H9 (cell line): ENCODE data around the gene RMRP. TPM values are rescaled to one million over a fixed set of nuclear protein-coding genes. Genes with fewer than 3 reads are reported as not detected.

Experiments used
- DNase-seq: peaks from one replicate; pipeline ENCODE4 v3.0.0-alpha.2; 2017
- H2AFZ ChIP-seq: one replicate; pipeline ENCODE4 v1.6.1; 2013; ENCODE audit warnings: mild to moderate bottlenecking, low read length, control low read depth, moderate library complexity
- H2AK5ac ChIP-seq: 2 replicates; pipeline ENCODE4 v1.6.1; 2013; ENCODE audit warnings: low read length, control low read depth, mixed read lengths; ENCODE audit not compliant: insufficient read length
- H2BK120ac ChIP-seq: one replicate; pipeline ENCODE4 v1.6.1; 2013; ENCODE audit warnings: low read depth, mild to moderate bottlenecking, low read length, control low read depth, inconsistent platforms; ENCODE audit not compliant: poor library complexity, severe bottlenecking
- H2BK12ac ChIP-seq: 2 replicates; pipeline ENCODE4 v1.6.1; 2013; ENCODE audit warnings: low read length, control low read depth, mixed read lengths, low read depth; ENCODE audit not compliant: insufficient read length
- H2BK15ac ChIP-seq: 2 replicates; pipeline ENCODE4 v1.6.1; 2013; ENCODE audit warnings: low read depth, low read length, control low read depth
- H2BK20ac ChIP-seq: one replicate; pipeline ENCODE4 v1.6.1; 2013; ENCODE audit warnings: low read depth, mild to moderate bottlenecking, low read length, control low read depth, inconsistent platforms; ENCODE audit not compliant: poor library complexity, severe bottlenecking
- H2BK5ac ChIP-seq: 2 replicates; pipeline ENCODE4 v1.6.1; 2013; ENCODE audit warnings: low read length, control low read depth, mixed read lengths; ENCODE audit not compliant: insufficient read length
- H3K14ac ChIP-seq: 2 replicates; pipeline ENCODE4 v1.6.1; 2013; ENCODE audit warnings: low read length, control low read depth; ENCODE audit not compliant: insufficient read depth
- H3K18ac ChIP-seq: 2 replicates; pipeline ENCODE4 v1.6.1; 2013; ENCODE audit warnings: low read depth, mild to moderate bottlenecking, mixed read lengths, low read length, control low read depth; ENCODE audit not compliant: insufficient read length
- H3K23ac ChIP-seq: 2 replicates; pipeline ENCODE4 v1.6.1; 2013; ENCODE audit warnings: low read length, control low read depth, mixed read lengths, low read depth; ENCODE audit not compliant: insufficient read length
- H3K23me2 ChIP-seq: 2 replicates; pipeline ENCODE4 v1.6.1; 2013; ENCODE audit warnings: low read depth, mild to moderate bottlenecking, mixed read lengths, low read length, control low read depth; ENCODE audit not compliant: insufficient read length, poor library complexity, severe bottlenecking
- H3K27ac ChIP-seq: 2 replicates; pipeline ENCODE4 v1.5.1; 2013; ENCODE audit warnings: low read length, control low read depth, mixed read lengths, low read depth; ENCODE audit not compliant: insufficient read length
- H3K27me3 ChIP-seq: 2 replicates; pipeline ENCODE4 v1.6.1; 2013; ENCODE audit warnings: low read length, control low read depth, inconsistent platforms; ENCODE audit not compliant: insufficient read depth
- H3K4ac ChIP-seq: 2 replicates; pipeline ENCODE4 v1.6.1; 2013; ENCODE audit warnings: low read depth, mild to moderate bottlenecking, control low read depth, inconsistent platforms, low read length, moderate library complexity
- H3K4me1 ChIP-seq: 2 replicates; pipeline ENCODE4 v1.6.1; 2013; ENCODE audit warnings: low read length, control low read depth, inconsistent platforms; ENCODE audit not compliant: insufficient read depth
- H3K4me2 ChIP-seq: 2 replicates; pipeline ENCODE4 v1.6.1; 2013; ENCODE audit warnings: low read length, control low read depth, mixed read lengths; ENCODE audit not compliant: insufficient read length, insufficient read depth
- H3K56ac ChIP-seq: 2 replicates; pipeline ENCODE4 v1.6.1; 2013; ENCODE audit warnings: low read depth, mild to moderate bottlenecking, mixed read lengths, low read length, control low read depth; ENCODE audit not compliant: insufficient read length
- H3K79me1 ChIP-seq: 2 replicates; pipeline ENCODE4 v1.6.1; 2013; ENCODE audit warnings: low read depth, mild to moderate bottlenecking, moderate library complexity, low read length, control low read depth, inconsistent platforms; ENCODE audit not compliant: insufficient read depth, poor library complexity, severe bottlenecking
- H3K79me2 ChIP-seq: 2 replicates; pipeline ENCODE4 v1.6.1; 2013; ENCODE audit warnings: low read length, control low read depth, inconsistent platforms; ENCODE audit not compliant: insufficient read depth
- H3K9ac ChIP-seq: 2 replicates; pipeline ENCODE4 v1.6.1; 2013; ENCODE audit warnings: low read length, control low read depth, mixed read lengths; ENCODE audit not compliant: insufficient read length; ENCODE audit errors: extremely low read depth
- H3K9me3 ChIP-seq: one replicate; pipeline ENCODE4 v1.6.1; 2013; ENCODE audit warnings: low read depth, low read length, inconsistent platforms; ENCODE audit not compliant: control insufficient read depth
- H3T11ph ChIP-seq: one replicate; pipeline ENCODE4 v1.6.1; 2013; ENCODE audit warnings: mild to moderate bottlenecking, low read length, control low read depth, inconsistent platforms
- H4K20me1 ChIP-seq: one replicate; pipeline ENCODE4 v1.6.1; 2013; ENCODE audit not compliant: control insufficient read depth, insufficient read length, insufficient read depth
- H4K5ac ChIP-seq: 2 replicates; pipeline ENCODE4 v1.6.1; 2013; ENCODE audit warnings: low read depth, mild to moderate bottlenecking, mixed read lengths, low read length, control low read depth; ENCODE audit not compliant: insufficient read length
- H4K8ac ChIP-seq: replicated peaks from 2 replicates; pipeline ENCODE4 v1.6.1; 2013; ENCODE audit warnings: low read length, control low read depth, mixed read lengths, low read depth; ENCODE audit not compliant: insufficient read length
- H4K91ac ChIP-seq: 2 replicates; pipeline ENCODE4 v1.6.1; 2013; ENCODE audit warnings: low read depth, mild to moderate bottlenecking, moderate library complexity, mixed read lengths, low read length, control low read depth; ENCODE audit not compliant: insufficient read length
- H3K27ac Mint-ChIP-seq, 3 experiments: 2 replicates in 2 of 3; 3 replicates in 1 of 3; pipeline ENCODE4 v1.8.0; 2020 to 2021; ENCODE audit warnings: mixed read lengths in 3 of 3, mild to moderate bottlenecking in 1 of 3, moderate library complexity in 1 of 3
- H3K27me3 Mint-ChIP-seq: 2 replicates; pipeline ENCODE4 v1.8.0; 2021; ENCODE audit warnings: low read depth, mild to moderate bottlenecking, moderate library complexity, mixed read lengths
- H3K36me3 Mint-ChIP-seq, 3 experiments: 2 replicates in 2 of 3; 3 replicates in 1 of 3; pipeline ENCODE4 v1.8.0; 2020 to 2021; ENCODE audit warnings: low read depth in 3 of 3, mixed read lengths in 3 of 3; ENCODE audit not compliant: insufficient read depth in 1 of 3
- H3K4me1 Mint-ChIP-seq, 2 experiments: 2 replicates each; pipeline ENCODE4 v1.8.0; 2020; ENCODE audit warnings: mixed read lengths in 2 of 2
- H3K4me3 Mint-ChIP-seq, 2 experiments: 2 replicates in 1 of 2; 3 replicates in 1 of 2; pipeline ENCODE4 v1.8.0; 2020 to 2021; ENCODE audit warnings: mild to moderate bottlenecking in 2 of 2, mixed read lengths in 2 of 2, moderate library complexity in 1 of 2
- H3K9me3 Mint-ChIP-seq, 2 experiments: 2 replicates in 1 of 2; 3 replicates in 1 of 2; pipeline ENCODE4 v1.8.0; 2020; ENCODE audit warnings: mild to moderate bottlenecking in 2 of 2, mixed read lengths in 2 of 2, moderate library complexity in 1 of 2
- WGBS: extraction: QIAGEN DNeasy Blood & Tissue Kit; methylation state at CpG from one replicate; pipeline ENCODE4 v1.1.7; 2013; ENCODE audit warnings: missing lambda C conversion rate, low lambda C conversion rate, mixed read lengths; ENCODE audit not compliant: insufficient read length; ENCODE audit errors: extremely low coverage; 5-methylcytosine and 5-hydroxymethylcytosine counted together
- total RNA-seq: library from RNA; stranded (reverse); gene quantifications from 2 replicates; pipeline ENCODE4 v1.2.1, GENCODE V29; 2021
- TF ChIP-seq, protein P1 (sequence below): fragments of 200-600 bp; sonication (generic); conservative IDR thresholded peaks from 3 replicates; pipeline ENCODE4 v1.8.0; 2021; ENCODE audit warnings: antibody characterized with exemption, mild to moderate bottlenecking

Gene RMRP
- total RNA-seq, 1 experiment from 2014 or later: 18,417 TPM

DNA sequence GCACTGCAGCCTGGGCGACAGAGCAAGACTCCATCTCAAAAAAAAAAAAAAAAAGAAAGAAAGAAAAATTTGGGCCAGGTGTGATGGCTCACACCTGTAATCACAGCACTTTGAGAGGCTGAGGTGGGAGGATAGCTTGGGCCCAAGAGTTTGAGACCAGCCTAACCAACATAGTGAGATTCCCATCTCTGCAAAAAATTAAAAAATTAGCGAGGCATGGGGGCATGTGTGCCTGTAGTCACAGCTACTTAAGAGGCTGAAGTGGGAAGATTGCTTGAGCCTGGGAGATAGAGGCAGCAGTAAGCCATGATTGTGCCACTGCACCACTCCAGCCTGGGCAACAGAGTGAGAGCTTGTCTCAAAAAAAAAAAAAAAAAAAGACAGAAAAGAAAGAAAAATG is 4.2 kb downstream of the RMRP start:
- peaks cover 3% of the 10 kb centered on the region; the same call in 1 of the 2 replicates for H3K4me1 ChIP-seq
- H3T11ph ChIP-seq: no peak overlapping the region
- no peak overlapping the region for H3K9ac ChIP-seq
- H2BK12ac ChIP-seq: no peak overlapping the region
- no peak overlapping the region for H3K56ac ChIP-seq
- TF ChIP-seq, protein P1, sequence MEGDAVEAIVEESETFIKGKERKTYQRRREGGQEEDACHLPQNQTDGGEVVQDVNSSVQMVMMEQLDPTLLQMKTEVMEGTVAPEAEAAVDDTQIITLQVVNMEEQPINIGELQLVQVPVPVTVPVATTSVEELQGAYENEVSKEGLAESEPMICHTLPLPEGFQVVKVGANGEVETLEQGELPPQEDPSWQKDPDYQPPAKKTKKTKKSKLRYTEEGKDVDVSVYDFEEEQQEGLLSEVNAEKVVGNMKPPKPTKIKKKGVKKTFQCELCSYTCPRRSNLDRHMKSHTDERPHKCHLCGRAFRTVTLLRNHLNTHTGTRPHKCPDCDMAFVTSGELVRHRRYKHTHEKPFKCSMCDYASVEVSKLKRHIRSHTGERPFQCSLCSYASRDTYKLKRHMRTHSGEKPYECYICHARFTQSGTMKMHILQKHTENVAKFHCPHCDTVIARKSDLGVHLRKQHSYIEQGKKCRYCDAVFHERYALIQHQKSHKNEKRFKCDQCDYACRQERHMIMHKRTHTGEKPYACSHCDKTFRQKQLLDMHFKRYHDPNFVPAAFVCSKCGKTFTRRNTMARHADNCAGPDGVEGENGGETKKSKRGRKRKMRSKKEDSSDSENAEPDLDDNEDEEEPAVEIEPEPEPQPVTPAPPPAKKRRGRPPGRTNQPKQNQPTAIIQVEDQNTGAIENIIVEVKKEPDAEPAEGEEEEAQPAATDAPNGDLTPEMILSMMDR: no peak
- H3K14ac ChIP-seq: no peak overlapping the region
- H3K23me2 ChIP-seq: peaks cover 7% of the 10 kb centered on the region
- H2AFZ ChIP-seq: no peak overlapping the region
- H3K36me3 Mint-ChIP-seq: peaks cover 0 to 2% (median 0%) of the 10 kb centered on the region in 3 experiments; a peak in 1 of 7 replicates
- H3K27me3 Mint-ChIP-seq: peaks cover 18% of the 10 kb centered on the region
- DNase-seq: no peak
- no peaks in the 10 kb centered on the region for H4K20me1 ChIP-seq
- no peak overlapping the region for H2AK5ac ChIP-seq
- H2BK120ac ChIP-seq: no peak overlapping the region
- no peaks in the 10 kb centered on the region for H3K79me2 ChIP-seq
- no peak overlapping the region for H4K5ac ChIP-seq
- H3K79me1 ChIP-seq: no peaks in the 10 kb centered on the region
- H3K4ac ChIP-seq: no peak overlapping the region
- H3K27ac Mint-ChIP-seq: no peak overlapping the region
- H2BK20ac ChIP-seq: no peak overlapping the region
- no CpG with 5 or more reads among the region's 2 CpGs for WGBS
- H4K8ac ChIP-seq: no peak overlapping the region
- H3K4me3 Mint-ChIP-seq: no peak overlapping the region
- H3K4me2 ChIP-seq: no peak overlapping the region
- peaks cover 2 to 3% of the 10 kb centered on the region in 2 experiments; a peak in 3 of 5 replicates for H3K9me3 Mint-ChIP-seq
- no peak overlapping the region for H3K27ac ChIP-seq
- H2BK5ac ChIP-seq: no peak overlapping the region
- H2BK15ac ChIP-seq: no peak overlapping the region
- H3K9me3 ChIP-seq: no peaks in the 10 kb centered on the region
- no peak overlapping the region for H4K91ac ChIP-seq
- no peak overlapping the region for H3K23ac ChIP-seq
- peaks cover 22 to 29% of the 10 kb centered on the region in 2 experiments for H3K4me1 Mint-ChIP-seq
- H3K27me3 ChIP-seq: 0 out of 2 replicates have a peak, but pooled peaks cover 2% of the 10 kb centered on the region
- H3K18ac ChIP-seq: no peak overlapping the region
